ENCODE data around the gene ADPRHL1. TPM values are rescaled to one million over a fixed set of nuclear protein-coding genes. Genes with fewer than 3 reads are reported as not detected.
"Not testable (repeated sequence)": the region's sequence is repeated elsewhere in the genome, so short reads cannot be mapped to it uniquely, and the experiment has no call there.

Gene ADPRHL1
- total RNA-seq, 1 experiment from 2014 or later, result 3.9 TPM

DNA sequence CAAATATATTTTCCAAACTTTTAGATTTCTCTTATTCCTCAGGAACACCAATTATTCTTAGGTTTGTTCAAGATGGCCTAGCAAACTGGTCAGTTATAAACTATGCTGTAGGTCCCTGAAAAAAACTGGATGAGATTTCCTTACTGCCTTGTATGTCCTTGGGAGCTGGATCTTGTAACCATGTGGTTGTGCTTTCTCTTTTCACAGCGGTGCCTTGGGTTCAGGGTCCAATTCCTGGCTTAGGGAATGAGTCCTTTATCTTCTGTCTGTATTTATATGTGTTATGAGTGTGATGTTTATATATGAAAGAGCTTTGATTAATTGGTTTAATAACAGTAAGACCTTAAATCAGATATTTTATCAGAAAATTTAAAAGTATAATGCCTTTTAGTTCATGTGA, 65.9 kb downstream of the ADPRHL1 start:
- Histone ChIP-seq H3K9me3 (ENCODE audit: low read depth, low read length, poor library complexity, severe bottlenecking) (peaks cover 4% of the 10 kb centered on the region), H3K27me3 (replicated peaks; ENCODE audit: insufficient read depth, low read depth, low read length, poor library complexity) (no peaks in the 10 kb centered on the region), H3K4me1 (ENCODE audit: insufficient read depth, low read length, poor library complexity, severe bottlenecking) (no peaks in the 10 kb centered on the region), H3K36me3 (ENCODE audit: insufficient read depth, low read length, poor library complexity, severe bottlenecking) (no peaks in the 10 kb centered on the region), H3K4me3 (ENCODE audit: low read depth, low read length, poor library complexity, severe bottlenecking) (no peak overlapping the region), H3K27ac (ENCODE audit: low read depth, low read length, poor library complexity, severe bottlenecking) (no peak overlapping the region)
- TF ChIP-seq EZH2 (IDR thresholded peaks at IDR 0.05; ENCODE audit: borderline replicate concordance, low read depth, low read length, poor library complexity, severe bottlenecking), result no peak
- TF ChIP-seq, protein P1, sequence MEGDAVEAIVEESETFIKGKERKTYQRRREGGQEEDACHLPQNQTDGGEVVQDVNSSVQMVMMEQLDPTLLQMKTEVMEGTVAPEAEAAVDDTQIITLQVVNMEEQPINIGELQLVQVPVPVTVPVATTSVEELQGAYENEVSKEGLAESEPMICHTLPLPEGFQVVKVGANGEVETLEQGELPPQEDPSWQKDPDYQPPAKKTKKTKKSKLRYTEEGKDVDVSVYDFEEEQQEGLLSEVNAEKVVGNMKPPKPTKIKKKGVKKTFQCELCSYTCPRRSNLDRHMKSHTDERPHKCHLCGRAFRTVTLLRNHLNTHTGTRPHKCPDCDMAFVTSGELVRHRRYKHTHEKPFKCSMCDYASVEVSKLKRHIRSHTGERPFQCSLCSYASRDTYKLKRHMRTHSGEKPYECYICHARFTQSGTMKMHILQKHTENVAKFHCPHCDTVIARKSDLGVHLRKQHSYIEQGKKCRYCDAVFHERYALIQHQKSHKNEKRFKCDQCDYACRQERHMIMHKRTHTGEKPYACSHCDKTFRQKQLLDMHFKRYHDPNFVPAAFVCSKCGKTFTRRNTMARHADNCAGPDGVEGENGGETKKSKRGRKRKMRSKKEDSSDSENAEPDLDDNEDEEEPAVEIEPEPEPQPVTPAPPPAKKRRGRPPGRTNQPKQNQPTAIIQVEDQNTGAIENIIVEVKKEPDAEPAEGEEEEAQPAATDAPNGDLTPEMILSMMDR (conservative IDR thresholded peaks at IDR 0.05; ENCODE audit: low read depth, low read length), result no peak
- BruUV-seq (replicated peaks), result no TSS peak
- ChIA-PET CTCF (no interaction called here), POLR2A (ENCODE audit: low non-redundant PET) (no interaction called here)
- intact Hi-C loops (cut with micrococcal nuclease; ENCODE audit: unreplicated experiment), result no loop called here
- no peak for DNase-seq (ENCODE audit: low spot score)

DNA sequence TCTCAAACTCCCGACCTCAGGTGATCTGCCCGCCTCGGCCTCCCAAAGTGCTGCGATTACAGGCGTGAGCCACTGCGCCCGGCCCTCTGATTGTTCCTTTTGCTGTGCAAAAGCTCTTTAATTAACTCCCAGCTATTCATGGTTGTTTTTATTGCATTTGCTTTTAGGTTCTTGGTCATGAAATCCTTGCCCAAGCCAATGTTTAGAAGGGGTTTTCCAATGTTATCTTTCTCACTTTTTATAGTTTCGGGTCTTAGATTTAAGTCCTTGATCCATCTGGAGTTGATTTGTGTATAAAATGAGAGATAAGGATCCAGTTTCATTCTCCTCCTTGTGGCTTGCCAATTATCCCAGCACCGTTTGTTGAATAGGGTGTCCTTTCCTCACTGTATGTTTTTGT, 70.2 kb downstream of the ADPRHL1 start:
- Histone ChIP-seq H3K36me3 (ENCODE audit: insufficient read depth, low read length, poor library complexity, severe bottlenecking) (no peaks in the 10 kb centered on the region), H3K27me3 (replicated peaks; ENCODE audit: insufficient read depth, low read depth, low read length, poor library complexity) (no peaks in the 10 kb centered on the region), H3K4me3 (ENCODE audit: low read depth, low read length, poor library complexity, severe bottlenecking) (no peak overlapping the region), H3K27ac (ENCODE audit: low read depth, low read length, poor library complexity, severe bottlenecking) (no peak overlapping the region), H3K9me3 (ENCODE audit: low read depth, low read length, poor library complexity, severe bottlenecking) (no peaks in the 10 kb centered on the region), H3K4me1 (ENCODE audit: insufficient read depth, low read length, poor library complexity, severe bottlenecking) (no peaks in the 10 kb centered on the region)
- POLR2A ChIA-PET (ENCODE audit: low non-redundant PET), result no interaction called here
- CTCF ChIA-PET, result interaction anchor here (0.6 kb wide), 1 partner anchor 12 kb away, joined by 4 read pairs; no protein-coding TSS in a partner anchor
- TF ChIP-seq, protein P1 (conservative IDR thresholded peaks at IDR 0.05; ENCODE audit: low read depth, low read length), result no peak
- TF ChIP-seq EZH2 (IDR thresholded peaks at IDR 0.05; ENCODE audit: borderline replicate concordance, low read depth, low read length, poor library complexity, severe bottlenecking), result no peak
- no peak for DNase-seq (ENCODE audit: low spot score)
- no TSS peak for BruUV-seq (replicated peaks)
- intact Hi-C loops (cut with micrococcal nuclease; ENCODE audit: unreplicated experiment), result no loop called here

DNA sequence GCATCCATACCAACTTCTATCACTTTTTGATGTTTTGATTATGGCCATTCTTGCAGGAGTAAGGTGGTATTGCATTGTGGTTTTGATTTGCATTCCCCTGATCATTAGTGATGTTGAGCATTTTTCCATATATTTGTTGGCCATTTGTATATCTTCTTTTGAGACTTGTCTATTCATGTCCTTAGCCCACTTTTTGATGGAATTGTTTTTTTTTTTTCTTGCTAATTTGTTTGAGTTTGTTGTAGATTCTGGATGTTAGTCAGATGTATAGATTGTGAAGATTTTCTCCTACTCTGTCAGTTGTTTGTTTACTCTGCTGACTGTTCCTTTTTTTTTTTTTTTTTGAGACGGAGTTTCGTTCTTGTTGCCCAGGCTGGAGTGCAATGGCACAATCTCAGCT, 70.7 kb downstream of the ADPRHL1 start:
- H3K27me3 ChIP-seq (replicated peaks; ENCODE audit: insufficient read depth, low read depth, low read length, poor library complexity); H3K27ac ChIP-seq (ENCODE audit: low read depth, low read length, poor library complexity, severe bottlenecking); H3K9me3 ChIP-seq (ENCODE audit: low read depth, low read length, poor library complexity, severe bottlenecking); H3K36me3 ChIP-seq (ENCODE audit: insufficient read depth, low read length, poor library complexity, severe bottlenecking); DNase-seq (ENCODE audit: low spot score); H3K4me3 ChIP-seq (ENCODE audit: low read depth, low read length, poor library complexity, severe bottlenecking); BruUV-seq (replicated peaks); H3K4me1 ChIP-seq (ENCODE audit: insufficient read depth, low read length, poor library complexity, severe bottlenecking); POLR2A ChIA-PET (ENCODE audit: low non-redundant PET); intact Hi-C loops (cut with micrococcal nuclease; ENCODE audit: unreplicated experiment): not testable (repeated sequence)
- CTCF ChIA-PET, result interaction anchor here (0.6 kb wide), 1 partner anchor 12 kb away, joined by 4 read pairs; no protein-coding TSS in a partner anchor

DNA sequence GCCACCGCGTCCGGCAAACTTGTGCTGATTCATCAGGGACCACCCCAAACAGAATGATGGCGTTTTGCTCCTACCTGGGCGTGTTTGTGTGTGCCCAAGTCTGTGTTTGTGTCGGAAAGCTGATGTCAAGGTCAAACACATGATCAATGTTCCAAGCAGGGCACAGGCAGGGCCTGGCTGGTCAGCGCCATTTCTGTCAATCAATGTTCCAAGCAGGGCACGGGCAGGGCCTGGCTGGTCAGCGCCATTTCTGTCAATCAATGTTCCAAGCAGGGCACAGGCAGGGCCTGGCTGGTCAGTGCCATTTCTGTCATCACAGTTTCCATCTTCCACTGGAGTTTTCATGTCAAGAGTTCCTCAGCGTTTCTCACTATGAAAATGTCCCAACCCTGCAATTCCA, 74.5 kb downstream of the ADPRHL1 start:
- BruUV-seq (replicated peaks), result no TSS peak
- CTCF ChIA-PET, result no interaction called here
- intact Hi-C loops (cut with micrococcal nuclease; ENCODE audit: unreplicated experiment), result no loop called here

More for the DNA sequence above, 74.5 kb downstream of the ADPRHL1 start:
- no peaks in the 10 kb centered on the region for H3K4me1 ChIP-seq (ENCODE audit: insufficient read depth, low read length, poor library complexity, severe bottlenecking)
- H3K36me3 ChIP-seq (ENCODE audit: insufficient read depth, low read length, poor library complexity, severe bottlenecking), result no peaks in the 10 kb centered on the region
- H3K4me3 ChIP-seq (ENCODE audit: low read depth, low read length, poor library complexity, severe bottlenecking), result no peak overlapping the region
- H3K27me3 ChIP-seq (replicated peaks; ENCODE audit: insufficient read depth, low read depth, low read length, poor library complexity), result peaks cover 4% of the 10 kb centered on the region
- H3K27ac ChIP-seq (ENCODE audit: low read depth, low read length, poor library complexity, severe bottlenecking), result no peak overlapping the region
- TF ChIP-seq EZH2 (IDR thresholded peaks at IDR 0.05; ENCODE audit: borderline replicate concordance, low read depth, low read length, poor library complexity, severe bottlenecking), result no peak
- TF ChIP-seq, protein P1 (conservative IDR thresholded peaks at IDR 0.05; ENCODE audit: low read depth, low read length), result no peak
- DNase-seq (ENCODE audit: low spot score), result no peak
- no peaks in the 10 kb centered on the region for H3K9me3 ChIP-seq (ENCODE audit: low read depth, low read length, poor library complexity, severe bottlenecking)
- POLR2A ChIA-PET (ENCODE audit: low non-redundant PET), result no interaction called here
